Peyer's patch (tissue), 4 donors: ENCODE results near the gene CECR2.

Experiments used
- CTCF ChIP-seq, 6 experiments: fragments of 450-650 bp in 4 of 6; fragments of 200-600 bp in 2 of 6; sonication (generic) in 1 of 6; IDR thresholded peaks; one replicate each; pipeline ENCODE4 v1.5.1; 2017 to 2019; ENCODE audit warnings: antibody characterized with exemption in 6 of 6, mild to moderate bottlenecking in 3 of 6, moderate library complexity in 1 of 6
- POLR2A ChIP-seq, 2 donors: fragments of 450-650 bp; IDR thresholded peaks; one replicate each; pipeline ENCODE4 v1.5.1; 2017; ENCODE audit warnings: antibody characterized with exemption in 2 of 2, mild to moderate bottlenecking in 2 of 2, moderate library complexity in 2 of 2

DNA sequence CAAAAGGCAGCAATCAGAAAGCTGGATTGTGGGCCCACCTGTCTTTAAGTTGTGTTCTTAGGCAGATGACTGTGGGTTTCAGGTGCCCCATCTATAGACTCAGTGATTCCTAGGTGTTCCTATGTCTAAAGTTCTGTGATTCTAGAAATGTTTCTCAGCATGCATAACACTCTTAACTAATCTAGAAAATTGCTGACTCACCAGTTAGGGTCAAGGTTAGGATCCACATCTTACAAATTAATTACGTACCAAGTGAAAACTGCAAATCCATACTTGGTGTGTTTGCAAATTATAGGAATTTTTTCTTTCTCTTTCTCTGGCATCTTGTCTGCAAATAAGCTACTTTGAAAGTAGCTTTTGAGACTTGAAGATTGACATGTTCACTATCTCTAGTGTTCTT is 7.7 kb downstream of the CECR2 start:
- TF ChIP-seq POLR2A (IDR thresholded peaks at IDR 0.05) (no peak), CTCF (IDR thresholded peaks at IDR 0.05) (no peak)
